ENCODE measurements around the gene ADAD1. TPM values are rescaled to one million over a fixed set of nuclear protein-coding genes. Genes with fewer than 3 reads are reported as not detected.

Gene ADAD1
- total and polyA plus RNA-seq, 2 donors from 2014 or later, result not detected

DNA sequence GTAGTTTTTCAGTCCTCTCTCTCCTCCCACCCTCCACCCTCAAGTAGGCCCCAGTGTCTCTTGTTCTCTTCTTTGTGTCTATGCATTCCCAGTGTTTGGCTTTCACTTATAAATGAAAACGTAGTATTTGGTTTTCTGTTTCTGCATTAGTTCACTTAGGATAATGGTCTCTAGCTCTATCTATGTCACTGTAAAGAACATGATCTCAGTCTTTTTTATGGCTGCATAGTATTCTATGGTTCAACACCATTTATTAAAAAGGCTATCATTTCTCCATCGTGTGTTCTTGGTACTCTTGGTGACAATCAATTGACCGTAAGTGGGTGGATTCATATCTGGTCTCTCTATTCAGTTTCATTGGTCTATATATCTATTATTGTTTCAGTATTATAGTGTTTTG is 96.4 kb downstream of the ADAD1 start:
- intact Hi-C loops (cut with DNase I), result no loop called here
- no peak overlapping the region for H3K27ac ChIP-seq (ENCODE audit: low read depth in 2 of 2, low read length in 2 of 2)
- FAIRE-seq (no peak), DNase-seq (no peak)
- no peak overlapping the region for H3K4me3 ChIP-seq (ENCODE audit: low read length in 3 of 3)
- H3K9ac ChIP-seq (ENCODE audit: low read length in 3 of 3), result no peak overlapping the region
- TF ChIP-seq, protein P1, sequence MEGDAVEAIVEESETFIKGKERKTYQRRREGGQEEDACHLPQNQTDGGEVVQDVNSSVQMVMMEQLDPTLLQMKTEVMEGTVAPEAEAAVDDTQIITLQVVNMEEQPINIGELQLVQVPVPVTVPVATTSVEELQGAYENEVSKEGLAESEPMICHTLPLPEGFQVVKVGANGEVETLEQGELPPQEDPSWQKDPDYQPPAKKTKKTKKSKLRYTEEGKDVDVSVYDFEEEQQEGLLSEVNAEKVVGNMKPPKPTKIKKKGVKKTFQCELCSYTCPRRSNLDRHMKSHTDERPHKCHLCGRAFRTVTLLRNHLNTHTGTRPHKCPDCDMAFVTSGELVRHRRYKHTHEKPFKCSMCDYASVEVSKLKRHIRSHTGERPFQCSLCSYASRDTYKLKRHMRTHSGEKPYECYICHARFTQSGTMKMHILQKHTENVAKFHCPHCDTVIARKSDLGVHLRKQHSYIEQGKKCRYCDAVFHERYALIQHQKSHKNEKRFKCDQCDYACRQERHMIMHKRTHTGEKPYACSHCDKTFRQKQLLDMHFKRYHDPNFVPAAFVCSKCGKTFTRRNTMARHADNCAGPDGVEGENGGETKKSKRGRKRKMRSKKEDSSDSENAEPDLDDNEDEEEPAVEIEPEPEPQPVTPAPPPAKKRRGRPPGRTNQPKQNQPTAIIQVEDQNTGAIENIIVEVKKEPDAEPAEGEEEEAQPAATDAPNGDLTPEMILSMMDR (IDR thresholded peaks at IDR 0.05; ENCODE audit: borderline replicate concordance, extremely low read depth, insufficient read depth), result no peak
- H3K36me3 ChIP-seq (ENCODE audit: control insufficient read depth in 2 of 3, insufficient read depth in 3 of 3, low read length in 3 of 3), result no peaks in the 10 kb centered on the region
- no peaks in the 10 kb centered on the region for H3K9me3 ChIP-seq (ENCODE audit: control insufficient read depth in 2 of 3, insufficient read depth in 1 of 3, low read length in 3 of 3)
- H3K4me1 ChIP-seq (ENCODE audit: control insufficient read depth in 2 of 3, insufficient read depth in 2 of 3, low read depth in 1 of 3, low read length in 3 of 3), result no peaks in the 10 kb centered on the region
- no peaks in the 10 kb centered on the region for H3K27me3 ChIP-seq (ENCODE audit: control insufficient read depth, insufficient read depth, low read length)

DNA sequence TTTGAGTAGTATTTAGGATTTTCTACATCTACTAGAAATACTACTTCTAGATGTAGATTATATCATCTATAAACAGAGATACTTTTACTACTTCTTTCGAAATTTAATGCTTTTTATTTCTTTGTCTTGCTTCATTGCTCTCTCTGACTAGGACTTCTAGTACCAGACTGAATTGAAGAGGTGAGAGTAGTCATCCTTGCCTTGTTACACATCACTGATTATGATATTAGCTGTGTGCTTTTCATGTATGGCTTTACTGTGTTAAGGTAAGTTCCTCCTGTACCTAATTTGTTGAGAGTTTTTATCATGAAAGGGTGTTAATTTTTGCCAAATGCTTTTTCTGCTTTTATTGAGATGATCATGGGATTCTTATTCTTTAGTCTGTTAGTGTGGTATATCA is 97.3 kb downstream of the ADAD1 start:
- H3K27me3 ChIP-seq (ENCODE audit: control insufficient read depth, insufficient read depth, low read length), result no peaks in the 10 kb centered on the region
- no peak overlapping the region for H3K4me3 ChIP-seq (ENCODE audit: low read length in 3 of 3)
- TF ChIP-seq, protein P1 (IDR thresholded peaks at IDR 0.05; ENCODE audit: borderline replicate concordance, extremely low read depth, insufficient read depth), result no peak
- no peaks in the 10 kb centered on the region for H3K36me3 ChIP-seq (ENCODE audit: control insufficient read depth in 2 of 3, insufficient read depth in 3 of 3, low read length in 3 of 3)
- H3K4me1 ChIP-seq (ENCODE audit: control insufficient read depth in 2 of 3, insufficient read depth in 2 of 3, low read depth in 1 of 3, low read length in 3 of 3), result no peaks in the 10 kb centered on the region
- no peaks in the 10 kb centered on the region for H3K9me3 ChIP-seq (ENCODE audit: control insufficient read depth in 2 of 3, insufficient read depth in 1 of 3, low read length in 3 of 3)
- no peak overlapping the region for H3K27ac ChIP-seq (ENCODE audit: low read depth in 2 of 2, low read length in 2 of 2)
- H3K9ac ChIP-seq (ENCODE audit: low read length in 3 of 3), result no peak overlapping the region
- no peak for FAIRE-seq
- intact Hi-C loops (cut with DNase I), result no loop called here
- no peak for DNase-seq

- no peak overlapping the region for H3K27ac ChIP-seq (ENCODE audit: low read depth in 2 of 2, low read length in 2 of 2)
- TF ChIP-seq, protein P1 (IDR thresholded peaks at IDR 0.05; ENCODE audit: borderline replicate concordance, extremely low read depth, insufficient read depth), result no peak
- intact Hi-C loops (cut with DNase I), result no loop called here
Observed at GRCh38 chr4:122476745-122477144, 97.9 kb downstream of the ADAD1 start.

More at GRCh38 chr4:122476745-122477144, 97.9 kb downstream of the ADAD1 start:
- Histone ChIP-seq H3K9ac (ENCODE audit: low read length in 3 of 3) (no peak overlapping the region), H3K36me3 (ENCODE audit: control insufficient read depth in 2 of 3, insufficient read depth in 3 of 3, low read length in 3 of 3) (no peaks in the 10 kb centered on the region), H3K4me1 (ENCODE audit: control insufficient read depth in 2 of 3, insufficient read depth in 2 of 3, low read depth in 1 of 3, low read length in 3 of 3) (no peaks in the 10 kb centered on the region), H3K27me3 (ENCODE audit: control insufficient read depth, insufficient read depth, low read length) (no peaks in the 10 kb centered on the region), H3K4me3 (ENCODE audit: low read length in 3 of 3) (no peak overlapping the region), H3K9me3 (ENCODE audit: control insufficient read depth in 2 of 3, insufficient read depth in 1 of 3, low read length in 3 of 3) (no peaks in the 10 kb centered on the region)
- FAIRE-seq (no peak), DNase-seq (no peak)

Other genes with a start within 250 kb of the ADAD1 start
- 74.2 TPM for gene BLTP1, start 226.7 kb upstream of the ADAD1 start, total RNA-seq
- gene BLTP1, start 226.7 kb upstream of the ADAD1 start, polyA plus RNA-seq (ENCODE audit: insufficient read depth, low read depth, low replicate concordance), result 14.2 TPM
- not detected for gene IL2, start 77.7 kb downstream of the ADAD1 start, total RNA-seq
- gene IL2, start 77.7 kb downstream of the ADAD1 start, polyA plus RNA-seq (ENCODE audit: insufficient read depth, low read depth, low replicate concordance), result not detected
- gene IL21, start 242.1 kb downstream of the ADAD1 start, total RNA-seq, result not detected
- not detected for gene IL21, start 242.1 kb downstream of the ADAD1 start, polyA plus RNA-seq (ENCODE audit: insufficient read depth, low read depth, low replicate concordance)

All from kidney (tissue), 14 donors.